Ectodermal cell (in vitro differentiated cells): ENCODE data around the gene RSPH4A.
"Not testable (repeated sequence)": the region's sequence is repeated elsewhere in the genome, so short reads cannot be mapped to it uniquely, and the experiment has no call there.

Source experiments
- H3K27ac ChIP-seq: 2 replicates; pipeline ENCODE4 v1.7.0; 2013; ENCODE audit warnings: mild to moderate bottlenecking, low read depth, low read length; ENCODE audit not compliant: insufficient read depth, poor library complexity, severe bottlenecking
- H3K27me3 ChIP-seq: 2 replicates; pipeline ENCODE4 v1.7.0; 2013; ENCODE audit warnings: mild to moderate bottlenecking, low read length; ENCODE audit not compliant: insufficient read depth, control insufficient read depth, poor library complexity, severe bottlenecking
- H3K36me3 ChIP-seq: one replicate; pipeline ENCODE4 v1.7.0; 2013; ENCODE audit warnings: low read length; ENCODE audit not compliant: control insufficient read depth, insufficient read depth
- H3K4me1 ChIP-seq: one replicate; pipeline ENCODE4 v1.7.0; 2013; ENCODE audit warnings: low read length; ENCODE audit not compliant: control insufficient read depth, insufficient read depth
- H3K4me3 ChIP-seq: 2 replicates; pipeline ENCODE4 v1.7.0; 2013; ENCODE audit warnings: low read depth, low read length, control low read depth; ENCODE audit not compliant: insufficient read depth
- H3K9me3 ChIP-seq: 2 replicates; pipeline ENCODE4 v1.7.0; 2013; ENCODE audit warnings: mild to moderate bottlenecking, low read length, moderate library complexity; ENCODE audit not compliant: control insufficient read depth
- WGBS, 2 experiments: methylation state at CpG; one replicate each; pipeline ENCODE4 v1.1.7; 2013; ENCODE audit warnings: missing lambda C conversion rate in 2 of 2; 5-methylcytosine and 5-hydroxymethylcytosine counted together

RSPH4A gene

GRCh38 chr6:116579143-116579542, 37.1 kb upstream of the RSPH4A start:
- Histone ChIP-seq H3K4me1 (no peaks in the 10 kb centered on the region), H3K27me3 (no peaks in the 10 kb centered on the region), H3K27ac (no peak overlapping the region), H3K4me3 (no peak overlapping the region), H3K36me3 (no peaks in the 10 kb centered on the region), H3K9me3 (no peaks in the 10 kb centered on the region)
- WGBS, 2 experiments: 73 to 94% methylated on average over 1 of the region's 1 CpG

GRCh38 chr6:116580198-116580597, 36.1 kb upstream of the RSPH4A start:
- H3K27ac ChIP-seq: no peak overlapping the region
- WGBS, 2 experiments: 84 to 94% methylated on average over 1 to 2 of the region's 2 CpGs
- H3K27me3 ChIP-seq: no peaks in the 10 kb centered on the region
- H3K4me1 ChIP-seq: no peaks in the 10 kb centered on the region
- H3K36me3 ChIP-seq: no peaks in the 10 kb centered on the region
- H3K4me3 ChIP-seq: no peak overlapping the region
- H3K9me3 ChIP-seq: no peaks in the 10 kb centered on the region

- Histone ChIP-seq H3K27me3 (no peaks in the 10 kb centered on the region), H3K36me3 (peaks cover 4% of the 10 kb centered on the region), H3K9me3 (no peaks in the 10 kb centered on the region), H3K27ac (no peak overlapping the region), H3K4me1 (no peaks in the 10 kb centered on the region), H3K4me3 (no peak overlapping the region)
Measured at GRCh38 chr6:116586276-116586675, 30.0 kb upstream of the RSPH4A start.

- Histone ChIP-seq H3K27me3 (no peaks in the 10 kb centered on the region), H3K4me1 (no peaks in the 10 kb centered on the region), H3K27ac (no peak overlapping the region), H3K4me3 (no peak overlapping the region), H3K36me3 (peaks cover 7% of the 10 kb centered on the region), H3K9me3 (no peaks in the 10 kb centered on the region)
- 86 to 96% methylated on average over 1 to 2 of the region's 2 CpGs for WGBS, 2 experiments
Measured at GRCh38 chr6:116586738-116587137, 29.5 kb upstream of the RSPH4A start.

GRCh38 chr6:116595247-116595646, 21.0 kb upstream of the RSPH4A start:
- H3K9me3 ChIP-seq: no peaks in the 10 kb centered on the region
- H3K4me3 ChIP-seq: no peak overlapping the region
- H3K36me3 ChIP-seq: peaks cover 14% of the 10 kb centered on the region
- H3K27ac ChIP-seq: no peak overlapping the region
- 90 to 98% methylated on average over 2 to 3 of the region's 3 CpGs for WGBS, 2 experiments
- H3K4me1 ChIP-seq: no peaks in the 10 kb centered on the region
- no peaks in the 10 kb centered on the region for H3K27me3 ChIP-seq

GRCh38 chr6:116596815-116597214, 19.5 kb upstream of the RSPH4A start:
- no peak overlapping the region for H3K27ac ChIP-seq
- H3K36me3 ChIP-seq: peaks cover 9% of the 10 kb centered on the region
- H3K4me3 ChIP-seq: no peak overlapping the region
- no peaks in the 10 kb centered on the region for H3K4me1 ChIP-seq
- WGBS, 2 experiments: 79 to 95% methylated on average over 3 to 4 of the region's 4 CpGs
- H3K9me3 ChIP-seq: no peaks in the 10 kb centered on the region
- no peaks in the 10 kb centered on the region for H3K27me3 ChIP-seq

GRCh38 chr6:116603916-116604315, 12.4 kb upstream of the RSPH4A start:
- not testable (repeated sequence) for H3K36me3 ChIP-seq, H3K27me3 ChIP-seq, H3K4me3 ChIP-seq, H3K27ac ChIP-seq, H3K9me3 ChIP-seq, H3K4me1 ChIP-seq
- 88 to 90% methylated on average over 2 to 3 of the region's 3 CpGs for WGBS, 2 experiments

GRCh38 chr6:116604868-116605267, 11.4 kb upstream of the RSPH4A start:
- not testable (repeated sequence) for H3K27ac ChIP-seq, H3K36me3 ChIP-seq, H3K27me3 ChIP-seq, H3K4me1 ChIP-seq, H3K9me3 ChIP-seq, H3K4me3 ChIP-seq
- WGBS, 2 experiments: 82 to 94% methylated on average over 3 of the region's 3 CpGs

- WGBS, 2 experiments: 92 to 99% methylated on average over 4 of the region's 4 CpGs
- no peaks in the 10 kb centered on the region for H3K27me3 ChIP-seq
- peaks cover under 1% of the 10 kb centered on the region for H3K4me1 ChIP-seq
- no peak overlapping the region for H3K27ac ChIP-seq
- H3K9me3 ChIP-seq: no peaks in the 10 kb centered on the region
- H3K4me3 ChIP-seq: no peak overlapping the region
- H3K36me3 ChIP-seq: no peaks in the 10 kb centered on the region
Measured at GRCh38 chr6:116605935-116606334, 10.3 kb upstream of the RSPH4A start.

- H3K4me3 ChIP-seq: no peak overlapping the region
- H3K27ac ChIP-seq: no peak overlapping the region
- H3K4me1 ChIP-seq: peaks cover 4% of the 10 kb centered on the region
- WGBS, 2 experiments: 30 to 48% methylated on average over 3 to 4 of the region's 4 CpGs
- no peaks in the 10 kb centered on the region for H3K36me3 ChIP-seq
- no peaks in the 10 kb centered on the region for H3K9me3 ChIP-seq
- H3K27me3 ChIP-seq: no peaks in the 10 kb centered on the region
Measured at GRCh38 chr6:116611056-116611455, 5.2 kb upstream of the RSPH4A start.

GRCh38 chr6:116616737-116617053, 416 bp downstream of the RSPH4A start:
- Histone ChIP-seq H3K36me3 (no peaks in the 10 kb centered on the region), H3K4me3 (peak overlapping the region; percentile 55), H3K27ac (peak overlapping the region; percentile 27), H3K27me3 (peaks cover 23% of the 10 kb centered on the region), H3K4me1 (no peaks in the 10 kb centered on the region), H3K9me3 (no peaks in the 10 kb centered on the region)
- WGBS, 2 experiments: 3 to 5% methylated on average over 16 of the region's 16 CpGs
